Prostate gland (tissue), 2 donors: ENCODE data around the gene DNAH3. TPM values are rescaled to one million over a fixed set of nuclear protein-coding genes. Genes with fewer than 3 reads are reported as not detected.
"Not testable (repeated sequence)": the region's sequence is repeated elsewhere in the genome, so short reads cannot be mapped to it uniquely, and the experiment has no call there.

ENCODE experiments used
- DNase-seq: peaks from one replicate; pipeline ENCODE4 v3.0.0-alpha.2; 2019; ENCODE audit warnings: low spot score
- H3K27ac ChIP-seq, 2 donors: fragments of 200-600 bp; sonication (generic); 2 replicates each; pipeline ENCODE4 v1.5.1; 2017 to 2019
- H3K27me3 ChIP-seq: fragments of 200-600 bp; sonication (generic); replicated peaks from 2 replicates; pipeline ENCODE4 v1.5.1; 2019; ENCODE audit not compliant: insufficient read depth
- H3K36me3 ChIP-seq, 2 donors: fragments of 200-600 bp; sonication (generic); 1 replicate in 1 of 2; 2 replicates in 1 of 2; pipeline versions ENCODE4 v1.5.1 to v1.8.1; 2017 to 2019
- H3K4me1 ChIP-seq: fragments of 200-600 bp; sonication (generic); replicated peaks from 2 replicates; pipeline ENCODE4 v1.5.1; 2019
- H3K4me3 ChIP-seq, 2 donors: fragments of 200-600 bp; sonication (generic); 2 replicates each; pipeline ENCODE4 v1.5.1; 2017 to 2019
- H3K9me3 ChIP-seq: fragments of 200-600 bp; sonication (generic); 2 replicates; pipeline ENCODE4 v1.5.1; 2017
- CTCF ChIP-seq, 4 experiments: fragments of 200-600 bp in 2 of 4; fragments of 450-650 bp in 2 of 4; sonication (generic) in 2 of 4; IDR thresholded peaks; 1 replicate in 3 of 4; 2 replicates in 1 of 4; pipeline ENCODE4 v1.5.1; 2016 to 2019; ENCODE audit warnings: antibody characterized with exemption in 4 of 4, mild to moderate bottlenecking in 2 of 4, moderate library complexity in 2 of 4
- POLR2A ChIP-seq: fragments of 450-650 bp; IDR thresholded peaks from one replicate; pipeline ENCODE4 v1.6.1; 2016; ENCODE audit warnings: antibody characterized with exemption, mild to moderate bottlenecking
- POLR2AphosphoS5 ChIP-seq: sonication (generic); formaldehyde crosslinking; IDR thresholded peaks from one replicate; pipeline ENCODE4 v1.6.1; 2017; ENCODE audit warnings: antibody characterized with exemption
- WGBS: methylation state at CpG from one replicate; pipeline ENCODE4 v1.1.5; 2018; 5-methylcytosine and 5-hydroxymethylcytosine counted together
- intact Hi-C: fragments of 100-400 bp; cut with DNase I; formaldehyde crosslinking; loops from one replicate; pipeline ENCODE4 v1.14.2; 2022
- total RNA-seq, 2 donors: library from RNA; depleted of rRNA; stranded (reverse); fragments of >200 nt; gene quantifications; one replicate each; pipeline ENCODE4 v1.1.0, GENCODE V29; 2016

Gene DNAH3
- total RNA-seq, 2 donors from 2014 or later, result 0.09 to 8.0 TPM

DNA sequence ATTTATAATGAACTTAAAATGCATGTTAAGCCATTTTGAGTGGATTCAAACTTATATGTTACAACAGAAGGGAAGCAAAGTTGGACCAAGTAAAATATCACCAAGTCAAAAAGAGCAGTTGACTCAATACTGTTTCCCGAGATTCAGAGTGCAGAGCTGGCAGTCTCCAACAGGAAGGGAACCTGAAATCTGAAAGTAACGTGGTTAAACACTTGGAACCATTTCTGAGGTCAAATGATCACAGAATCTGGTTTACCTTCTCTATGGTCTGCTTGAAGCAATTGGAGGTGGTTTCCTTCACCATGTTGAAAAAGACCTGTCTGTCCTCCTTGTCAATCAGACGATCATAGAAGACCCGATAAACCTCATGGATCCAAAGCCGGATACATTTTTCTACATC is 163.6 kb downstream of the DNAH3 start:
- Histone ChIP-seq H3K4me1 (no peaks in the 10 kb centered on the region), H3K9me3 (no peaks in the 10 kb centered on the region), H3K36me3 (no peaks in the 10 kb centered on the region), H3K27ac (no peak overlapping the region), H3K27me3 (no peaks in the 10 kb centered on the region), H3K4me3 (no peak overlapping the region)
- TF ChIP-seq POLR2AphosphoS5, result no peak
- TF ChIP-seq CTCF (IDR thresholded peaks at IDR 0.05), result no peak
- no peak for TF ChIP-seq POLR2A
- 81% methylated on average over 5 of the region's 5 CpGs for WGBS
- intact Hi-C loops, result no loop called here
- no peak for DNase-seq

- H3K27ac ChIP-seq, result no peak overlapping the region
- 80% methylated on average over 6 of the region's 6 CpGs for WGBS
- H3K4me1 ChIP-seq, result no peaks in the 10 kb centered on the region
- no peak for DNase-seq
- no peak for TF ChIP-seq POLR2AphosphoS5
- no peaks in the 10 kb centered on the region for H3K36me3 ChIP-seq
- intact Hi-C loops, result no loop called here
- H3K4me3 ChIP-seq, result no peak overlapping the region
- H3K27me3 ChIP-seq, result no peaks in the 10 kb centered on the region
- no peaks in the 10 kb centered on the region for H3K9me3 ChIP-seq
Measured at GRCh38 chr16:20984019-20984418, 166.6 kb downstream of the DNAH3 start.

- TF ChIP-seq POLR2AphosphoS5 (no peak), POLR2A (no peak), CTCF (IDR thresholded peaks at IDR 0.05) (no peak)
- intact Hi-C loops, result no loop called here
- Histone ChIP-seq H3K4me3 (no peak overlapping the region), H3K27ac (no peak overlapping the region), H3K27me3 (no peaks in the 10 kb centered on the region), H3K4me1 (no peaks in the 10 kb centered on the region), H3K9me3 (no peaks in the 10 kb centered on the region), H3K36me3 (no peaks in the 10 kb centered on the region)
- no peak for DNase-seq
- 70% methylated on average over 4 of the region's 4 CpGs for WGBS
Measured at GRCh38 chr16:20976576-20976975, 174.1 kb downstream of the DNAH3 start.

- H3K9me3 ChIP-seq, DNase-seq, H3K4me3 ChIP-seq, H3K36me3 ChIP-seq, H3K27ac ChIP-seq, H3K4me1 ChIP-seq, H3K27me3 ChIP-seq, intact Hi-C loops: not testable (repeated sequence)
- 97% methylated on average over 4 of the region's 4 CpGs for WGBS
Measured at GRCh38 chr16:20973201-20973600, 177.4 kb downstream of the DNAH3 start.

- Histone ChIP-seq H3K36me3 (no peaks in the 10 kb centered on the region), H3K27me3 (no peaks in the 10 kb centered on the region), H3K4me3 (no peak overlapping the region), H3K27ac (no peak overlapping the region), H3K9me3 (no peaks in the 10 kb centered on the region), H3K4me1 (no peaks in the 10 kb centered on the region)
- TF ChIP-seq POLR2A (no peak), POLR2AphosphoS5 (no peak), CTCF (IDR thresholded peaks at IDR 0.05) (no peak)
- intact Hi-C loops, result no loop called here
- no peak for DNase-seq
- WGBS, result 65% methylated on average over 8 of the region's 8 CpGs
Measured at GRCh38 chr16:20971401-20971800, 179.2 kb downstream of the DNAH3 start.

DNA sequence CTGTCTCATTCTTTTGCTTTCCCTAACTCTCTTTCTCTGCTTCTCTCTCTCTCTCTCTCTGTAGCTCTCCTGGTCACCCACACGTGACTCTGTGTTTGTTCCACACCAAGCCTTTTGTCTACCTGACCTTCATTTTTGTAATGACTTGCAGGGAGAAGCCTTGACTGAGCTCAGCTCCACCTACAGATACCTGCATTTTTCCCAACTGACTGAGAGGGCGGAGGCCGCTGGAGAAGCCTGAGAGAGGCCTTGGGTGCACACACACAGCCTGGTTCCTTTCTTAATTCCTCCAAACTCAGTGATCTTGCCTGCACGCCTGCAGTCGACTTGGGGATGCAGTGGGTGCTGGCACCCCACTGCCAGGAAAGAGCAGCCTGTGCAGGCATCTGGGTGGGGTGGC is 181.3 kb downstream of the DNAH3 start:
- Histone ChIP-seq H3K27me3 (no peaks in the 10 kb centered on the region), H3K36me3 (no peaks in the 10 kb centered on the region), H3K27ac (no peak overlapping the region), H3K9me3 (no peaks in the 10 kb centered on the region), H3K4me3 (no peak overlapping the region), H3K4me1 (no peaks in the 10 kb centered on the region)
- WGBS, result 75% methylated on average over 5 of the region's 5 CpGs
- no peak for DNase-seq
- TF ChIP-seq POLR2AphosphoS5 (no peak), POLR2A (no peak), CTCF (IDR thresholded peaks at IDR 0.05) (no peak)
- intact Hi-C loops, result no loop called here
